Hematopoietic multipotent progenitor cell treated with erythropoietin and hydrocortisone succinate and interleukin-3 and kit ligand, for 15 days (in vitro differentiated cells): ENCODE results near the gene C1orf105.
"Not testable (repeated sequence)": the region's sequence is repeated elsewhere in the genome, so short reads cannot be mapped to it uniquely, and the experiment has no call there.

Experiments
- DNase-seq: peaks from one replicate; pipeline ENCODE4 v3.0.0-alpha.2; 2015; ENCODE audit warnings: low spot score

The C1orf105 gene, protein sequence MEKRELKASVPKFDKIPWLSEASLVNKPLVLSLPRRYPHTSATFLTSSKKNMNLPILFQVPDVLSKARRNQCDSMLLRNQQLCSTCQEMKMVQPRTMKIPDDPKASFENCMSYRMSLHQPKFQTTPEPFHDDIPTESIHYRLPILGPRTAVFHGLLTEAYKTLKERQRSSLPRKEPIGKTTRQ

GRCh38 chr1:172420385-172420784, at the start of gene C1orf105:
C1orf105 (plus strand) TSS chr1:172420685; CDS start chr1:172420886, 201 bp downstream.
- no peak for DNase-seq

GRCh38 chr1:172371646-172372045, 48.8 kb upstream of the C1orf105 start:
- not testable (repeated sequence) for DNase-seq

GRCh38 chr1:172373864-172374263, 46.6 kb upstream of the C1orf105 start:
- DNase-seq, result no peak

DNA sequence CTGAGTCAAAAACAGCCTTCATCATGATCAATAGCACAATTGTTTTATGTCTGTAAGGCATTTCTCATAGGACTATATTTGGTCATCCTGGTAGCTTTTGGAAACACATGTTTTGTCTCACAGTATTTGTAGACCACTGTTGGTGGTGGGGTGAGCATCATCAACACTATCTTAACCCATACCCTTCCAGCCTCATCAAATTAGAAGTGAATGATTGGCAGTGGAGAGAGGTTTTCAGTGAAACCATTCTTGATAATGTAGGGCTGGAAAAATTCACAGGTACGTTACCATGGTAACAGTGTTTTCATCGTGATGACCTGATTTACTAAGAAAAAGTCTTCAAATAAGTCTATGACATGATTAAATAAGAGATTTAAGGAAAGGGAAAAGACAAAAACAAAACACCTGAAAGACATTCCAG, 45.3 kb upstream of the C1orf105 start:
- DNase-seq, result no peak

GRCh38 chr1:172376431-172376830, 44.1 kb upstream of the C1orf105 start:
- no peak for DNase-seq

DNA sequence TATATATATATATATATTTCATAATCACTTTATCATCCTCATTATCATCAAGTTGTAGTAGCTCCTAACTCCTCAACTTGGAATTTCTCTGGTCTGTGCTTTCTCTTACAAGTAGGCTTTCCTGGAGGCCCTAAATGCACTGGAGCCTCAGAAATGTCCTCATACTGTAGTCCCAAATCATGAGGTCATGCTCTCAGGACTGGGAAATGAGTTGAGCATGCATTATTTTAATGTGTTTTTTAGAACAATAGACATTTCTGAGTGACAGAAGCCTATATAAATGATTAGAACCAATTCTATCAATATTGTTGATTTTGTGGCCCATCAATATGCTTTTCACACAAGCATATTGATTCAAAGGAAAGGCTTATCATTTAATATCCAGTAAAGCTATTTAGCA, 42.9 kb upstream of the C1orf105 start:
- no peak for DNase-seq

GRCh38 chr1:172378109-172378760, 42.2 kb upstream of the C1orf105 start:
- no peak for DNase-seq

GRCh38 chr1:172380441-172381244, 39.8 kb upstream of the C1orf105 start:
- DNase-seq, result no peak

- no peak for DNase-seq
Measured at GRCh38 chr1:172381946-172382345, 38.5 kb upstream of the C1orf105 start.

DNA sequence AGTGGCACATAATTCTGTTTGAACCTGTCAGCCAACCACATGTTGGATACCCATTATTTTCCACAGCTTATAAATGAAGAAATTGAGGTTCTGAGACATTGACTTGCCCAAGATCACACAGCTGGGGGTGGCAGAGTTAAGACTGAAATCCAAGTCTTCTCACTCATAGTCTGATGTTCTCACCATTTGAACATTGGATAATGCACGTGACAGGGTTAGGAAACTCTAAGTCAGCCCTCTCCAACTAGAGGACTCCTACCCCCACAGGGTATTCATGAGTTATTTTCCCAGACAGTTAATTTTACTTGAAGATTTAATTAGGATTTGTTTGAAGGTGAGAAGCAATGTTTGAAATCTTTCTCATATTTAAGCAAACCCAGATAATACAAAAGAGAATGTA, 38.1 kb upstream of the C1orf105 start:
- DNase-seq, result no peak

GRCh38 chr1:172382990-172383389, 37.5 kb upstream of the C1orf105 start:
- DNase-seq, result no peak

DNA sequence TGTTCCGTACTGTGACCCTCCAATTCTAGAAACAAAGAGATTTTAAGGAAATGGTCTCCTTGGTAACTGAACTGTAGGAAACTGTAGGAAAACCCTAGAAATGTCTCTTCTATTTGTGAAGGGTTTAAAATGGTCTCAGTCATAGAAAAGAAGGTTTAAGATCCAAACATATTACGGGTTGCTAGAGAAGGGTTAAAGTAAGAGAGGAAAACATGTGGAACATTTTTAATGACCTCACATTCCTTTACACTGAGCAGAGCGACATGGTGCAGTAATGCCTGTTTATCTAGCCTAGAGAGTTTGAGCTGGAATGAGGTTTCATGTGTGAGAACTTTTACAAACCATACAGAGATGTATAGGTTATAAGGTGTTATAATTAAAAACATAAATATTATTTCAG, 36.9 kb upstream of the C1orf105 start:
- DNase-seq, result no peak

DNA sequence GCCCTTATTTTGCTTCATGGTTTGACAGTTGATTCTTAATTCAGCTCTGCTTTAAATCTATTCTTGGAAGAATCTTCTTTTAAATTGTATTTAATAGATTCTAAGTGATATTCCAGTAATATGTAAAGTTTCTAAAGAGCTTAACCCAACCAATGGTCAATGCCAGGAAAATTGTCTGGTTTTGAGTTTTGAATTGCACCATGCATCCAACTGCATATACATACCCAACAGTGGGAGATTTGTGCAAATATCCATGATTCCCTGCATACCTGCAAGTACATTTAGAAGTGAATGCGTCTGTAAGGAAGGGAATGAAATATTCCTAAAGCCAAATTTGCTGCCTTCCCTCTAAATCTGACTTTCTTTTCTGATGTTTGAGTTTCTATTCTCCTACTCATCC, 35.8 kb upstream of the C1orf105 start:
- DNase-seq, result no peak

DNA sequence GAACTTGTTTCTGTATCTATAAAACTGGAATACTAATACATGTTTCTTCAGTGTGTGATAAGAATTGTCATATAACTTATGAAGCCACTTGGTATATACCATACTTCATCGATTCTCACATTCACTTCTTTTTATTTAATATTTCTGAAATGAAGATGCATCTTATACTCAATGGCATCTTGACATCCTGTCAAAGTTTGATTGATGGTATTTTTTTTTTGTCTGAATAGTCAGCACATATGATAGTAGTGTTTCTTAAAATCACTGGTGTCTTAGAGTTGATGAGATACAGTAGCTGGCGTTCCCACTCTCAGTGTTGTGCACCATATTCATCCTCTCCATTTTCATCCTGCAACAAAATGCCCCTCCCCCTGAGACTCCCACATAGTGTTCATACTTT, 34.4 kb upstream of the C1orf105 start:
- DNase-seq, result no peak

- DNase-seq, result no peak
Measured at GRCh38 chr1:172388490-172388889, 32.0 kb upstream of the C1orf105 start.

GRCh38 chr1:172390301-172390682, 30.2 kb upstream of the C1orf105 start:
- no peak for DNase-seq

- DNase-seq, result no peak
Measured at GRCh38 chr1:172390683-172391551, 29.6 kb upstream of the C1orf105 start.

GRCh38 chr1:172391976-172392375, 28.5 kb upstream of the C1orf105 start:
- DNase-seq, result no peak

- no peak for DNase-seq
Measured at GRCh38 chr1:172393354-172393753, 27.1 kb upstream of the C1orf105 start.

- DNase-seq, result no peak
Measured at GRCh38 chr1:172394141-172394751, 26.2 kb upstream of the C1orf105 start.

DNA sequence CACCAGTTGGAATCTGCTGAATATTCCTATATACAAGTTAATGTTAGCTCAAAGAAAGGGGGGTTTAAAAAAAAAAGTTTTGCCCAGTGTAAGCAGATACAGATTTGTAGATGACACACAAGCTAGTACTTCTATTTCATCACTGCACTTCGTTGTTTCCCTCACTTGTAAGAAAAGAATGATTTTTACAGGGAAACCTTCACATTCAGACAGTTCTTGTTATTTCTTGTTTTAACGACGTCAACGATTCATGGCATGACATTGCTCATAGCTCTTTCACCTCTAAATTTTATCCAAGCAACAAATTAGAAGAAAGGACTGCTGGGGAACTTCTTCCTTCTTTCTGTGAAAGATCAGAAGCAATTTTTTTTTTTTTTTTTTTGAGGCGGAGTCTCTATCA, 25.7 kb upstream of the C1orf105 start:
- no peak for DNase-seq

GRCh38 chr1:172395576-172395975, 24.9 kb upstream of the C1orf105 start:
- DNase-seq, result no peak
